Bronchial epithelial cell (primary cell): ENCODE results near the gene MCCC1. TPM values are rescaled to one million over a fixed set of nuclear protein-coding genes. Genes with fewer than 3 reads are reported as not detected.

Source experiments
- DNase-seq: peaks from one replicate; pipeline ENCODE4 v3.0.0-alpha.2; 2010; ENCODE audit warnings: low read depth
- FAIRE-seq: peaks from 2 replicates; lab custom pipeline; 2011; peaks lifted over from hg19 to GRCh38; lab: Jason Lieb, UNC
- H3K27me3 ChIP-seq: 2 replicates; pipeline ENCODE4 v1.5.1; 2011; ENCODE audit warnings: low read length; ENCODE audit not compliant: control insufficient read depth, insufficient read depth
- H3K36me3 ChIP-seq: 2 replicates; pipeline ENCODE4 v1.5.1; 2011; ENCODE audit warnings: low read length; ENCODE audit not compliant: control insufficient read depth, insufficient read depth
- H3K4me3 ChIP-seq: 2 replicates; pipeline ENCODE4 v1.5.1; 2011; ENCODE audit warnings: mild to moderate bottlenecking, low read depth, low read length, control low read depth
- CTCF ChIP-seq: IDR thresholded peaks from 2 replicates; pipeline ENCODE4 v1.5.1; 2011; ENCODE audit warnings: mild to moderate bottlenecking, moderate library complexity, low read length, control low read depth, inconsistent platforms; ENCODE audit not compliant: insufficient read depth, severe bottlenecking
- total RNA-seq: library from RNA; depleted of rRNA; stranded (reverse); fragments of >200 nt; gene quantifications from 2 replicates; pipeline ENCODE4 v1.2.1, GENCODE V29; 2014

Gene MCCC1
- total RNA-seq, 1 donor from 2014 or later: 17.9 TPM

GRCh38 chr3:183132409-183132808, 33.1 kb upstream of the MCCC1 start:
- no peak for TF ChIP-seq CTCF
- no peaks in the 10 kb centered on the region for H3K36me3 ChIP-seq
- FAIRE-seq: no peak
- no peak overlapping the region for H3K4me3 ChIP-seq
- no peak for DNase-seq
- no peaks in the 10 kb centered on the region for H3K27me3 ChIP-seq

GRCh38 chr3:183131735-183132134, 32.4 kb upstream of the MCCC1 start:
- H3K36me3 ChIP-seq: no peaks in the 10 kb centered on the region
- TF ChIP-seq CTCF: no peak
- H3K27me3 ChIP-seq: no peaks in the 10 kb centered on the region
- H3K4me3 ChIP-seq: no peak overlapping the region
- FAIRE-seq (no peak), DNase-seq (peak; percentile 14)

DNA sequence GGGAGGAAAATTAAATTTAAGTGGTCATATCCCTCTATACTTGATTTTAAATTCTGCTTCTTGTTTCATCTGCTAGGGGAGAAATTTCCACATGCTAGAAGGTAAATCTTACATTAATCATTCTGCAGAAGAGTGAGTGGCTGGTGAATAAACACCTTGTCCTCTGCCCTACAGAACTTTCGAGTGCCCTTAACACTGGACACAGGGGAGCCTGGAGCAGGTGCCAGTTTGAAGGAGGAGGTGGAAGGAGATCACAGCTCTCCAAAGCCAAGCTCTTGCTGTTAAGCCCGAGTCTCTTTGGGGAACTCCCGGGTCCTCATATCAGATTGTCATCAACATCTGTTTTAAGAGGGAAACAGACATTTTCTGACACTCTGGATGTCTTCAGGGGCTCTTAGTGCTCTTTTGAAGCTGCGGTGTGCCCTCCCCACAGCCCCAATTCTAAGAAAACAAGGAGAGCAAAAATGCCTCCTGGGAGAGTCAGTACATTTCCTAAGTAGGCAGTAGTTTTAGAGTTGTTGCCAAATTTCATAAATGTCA, 32.0 kb upstream of the MCCC1 start:
- Histone ChIP-seq H3K4me3 (no peak overlapping the region), H3K27me3 (no peaks in the 10 kb centered on the region), H3K36me3 (no peaks in the 10 kb centered on the region)
- no peak for DNase-seq
- no peak for TF ChIP-seq CTCF
- no peak for FAIRE-seq

DNA sequence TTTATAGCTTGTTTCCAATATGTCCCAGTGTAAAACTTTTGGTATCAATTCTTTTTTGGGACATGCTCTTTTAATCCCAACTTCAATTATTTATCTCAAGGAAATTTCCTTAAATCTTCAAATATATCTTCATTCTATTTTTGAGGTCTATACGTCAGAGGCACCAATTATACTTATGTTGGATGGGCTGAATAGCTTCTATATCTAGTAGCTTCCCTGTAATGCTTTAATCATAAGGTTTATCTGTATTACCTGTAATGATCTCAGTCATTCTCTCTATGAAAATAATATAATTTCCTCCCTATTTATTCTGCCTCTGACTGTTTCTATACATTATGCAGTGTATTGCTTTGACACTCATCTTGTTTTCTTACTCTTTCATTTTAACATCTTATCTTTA, 29.9 kb upstream of the MCCC1 start:
- H3K27me3 ChIP-seq: no peaks in the 10 kb centered on the region
- FAIRE-seq: no peak
- no peak for TF ChIP-seq CTCF
- H3K4me3 ChIP-seq: no peak overlapping the region
- DNase-seq: no peak
- no peaks in the 10 kb centered on the region for H3K36me3 ChIP-seq

GRCh38 chr3:183128709-183129108, 29.4 kb upstream of the MCCC1 start:
- no peak for FAIRE-seq

More at GRCh38 chr3:183128709-183129108, 29.4 kb upstream of the MCCC1 start:
- H3K27me3 ChIP-seq: no peaks in the 10 kb centered on the region
- no peaks in the 10 kb centered on the region for H3K36me3 ChIP-seq
- H3K4me3 ChIP-seq: no peak overlapping the region
- peak; percentile 21 for DNase-seq
- TF ChIP-seq CTCF: no peak
